Erythroblast (primary cell): ENCODE results near the gene NAPB.

Experiments used
- GATA1 ChIP-seq: IDR thresholded peaks from 2 replicates; pipeline ENCODE4 v1.6.1; 2011; ENCODE audit warnings: low read depth, mild to moderate bottlenecking, control low read depth, low read length, moderate library complexity
- POLR2A ChIP-seq: IDR thresholded peaks from 2 replicates; pipeline ENCODE4 v1.6.1; 2011; ENCODE audit warnings: mild to moderate bottlenecking, low read length

GRCh38 chr20:23386304-23387117 lies 34.8 kb downstream of the NAPB start:
- no peak for TF ChIP-seq POLR2A
- TF ChIP-seq GATA1 = no peak
